ENCODE measurements around the gene CRKL. TPM values are rescaled to one million over a fixed set of nuclear protein-coding genes. Genes with fewer than 3 reads are reported as not detected.
"Not testable (repeated sequence)": the region's sequence is repeated elsewhere in the genome, so short reads cannot be mapped to it uniquely, and the experiment has no call there.

CRKL gene
- total and polyA plus RNA-seq, 3 donors from 2014 or later: 31.9 to 60.2 (median 47.5) TPM

DNA sequence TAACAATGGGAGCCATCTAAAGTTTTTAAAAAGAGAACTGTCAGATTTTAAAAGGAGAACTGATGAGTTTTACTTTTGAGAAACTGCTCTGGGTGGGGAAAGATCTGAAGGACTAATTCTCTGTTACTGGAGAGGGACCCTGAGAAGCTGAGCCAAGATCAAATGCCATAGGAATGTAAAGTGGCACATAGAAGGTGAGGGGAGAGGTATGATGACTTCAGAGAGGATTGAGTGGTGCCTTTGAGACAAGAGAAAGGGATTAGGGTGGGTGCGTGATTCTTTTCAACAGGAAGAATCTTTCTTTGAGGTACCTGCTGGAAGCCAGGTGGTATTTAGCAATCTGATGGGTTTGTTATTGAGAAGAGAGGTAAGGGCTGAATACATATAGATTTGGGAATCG lies 9.0 kb downstream of the CRKL start:
- H3K4me3 ChIP-seq: no peak overlapping the region
- TF ChIP-seq POLR2A (IDR thresholded peaks at IDR 0.05): no peak
- TF ChIP-seq, protein P1, sequence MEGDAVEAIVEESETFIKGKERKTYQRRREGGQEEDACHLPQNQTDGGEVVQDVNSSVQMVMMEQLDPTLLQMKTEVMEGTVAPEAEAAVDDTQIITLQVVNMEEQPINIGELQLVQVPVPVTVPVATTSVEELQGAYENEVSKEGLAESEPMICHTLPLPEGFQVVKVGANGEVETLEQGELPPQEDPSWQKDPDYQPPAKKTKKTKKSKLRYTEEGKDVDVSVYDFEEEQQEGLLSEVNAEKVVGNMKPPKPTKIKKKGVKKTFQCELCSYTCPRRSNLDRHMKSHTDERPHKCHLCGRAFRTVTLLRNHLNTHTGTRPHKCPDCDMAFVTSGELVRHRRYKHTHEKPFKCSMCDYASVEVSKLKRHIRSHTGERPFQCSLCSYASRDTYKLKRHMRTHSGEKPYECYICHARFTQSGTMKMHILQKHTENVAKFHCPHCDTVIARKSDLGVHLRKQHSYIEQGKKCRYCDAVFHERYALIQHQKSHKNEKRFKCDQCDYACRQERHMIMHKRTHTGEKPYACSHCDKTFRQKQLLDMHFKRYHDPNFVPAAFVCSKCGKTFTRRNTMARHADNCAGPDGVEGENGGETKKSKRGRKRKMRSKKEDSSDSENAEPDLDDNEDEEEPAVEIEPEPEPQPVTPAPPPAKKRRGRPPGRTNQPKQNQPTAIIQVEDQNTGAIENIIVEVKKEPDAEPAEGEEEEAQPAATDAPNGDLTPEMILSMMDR (IDR thresholded peaks at IDR 0.05): no peak
- H3K27ac ChIP-seq: no peak overlapping the region
- no peaks in the 10 kb centered on the region for H3K36me3 ChIP-seq (ENCODE audit: low read depth, missing control alignments)
- H3K4me1 ChIP-seq: peaks cover 7% of the 10 kb centered on the region
- 93 to 96% methylated on average over 2 of the region's 2 CpGs for WGBS, 2 donors
- intact Hi-C loops (cut with DNase I; ENCODE audit: low total_unique reads): no loop called here
- no peaks in the 10 kb centered on the region for H3K27me3 ChIP-seq
- no peaks in the 10 kb centered on the region for H3K9me3 ChIP-seq
- no peak for DNase-seq

DNA sequence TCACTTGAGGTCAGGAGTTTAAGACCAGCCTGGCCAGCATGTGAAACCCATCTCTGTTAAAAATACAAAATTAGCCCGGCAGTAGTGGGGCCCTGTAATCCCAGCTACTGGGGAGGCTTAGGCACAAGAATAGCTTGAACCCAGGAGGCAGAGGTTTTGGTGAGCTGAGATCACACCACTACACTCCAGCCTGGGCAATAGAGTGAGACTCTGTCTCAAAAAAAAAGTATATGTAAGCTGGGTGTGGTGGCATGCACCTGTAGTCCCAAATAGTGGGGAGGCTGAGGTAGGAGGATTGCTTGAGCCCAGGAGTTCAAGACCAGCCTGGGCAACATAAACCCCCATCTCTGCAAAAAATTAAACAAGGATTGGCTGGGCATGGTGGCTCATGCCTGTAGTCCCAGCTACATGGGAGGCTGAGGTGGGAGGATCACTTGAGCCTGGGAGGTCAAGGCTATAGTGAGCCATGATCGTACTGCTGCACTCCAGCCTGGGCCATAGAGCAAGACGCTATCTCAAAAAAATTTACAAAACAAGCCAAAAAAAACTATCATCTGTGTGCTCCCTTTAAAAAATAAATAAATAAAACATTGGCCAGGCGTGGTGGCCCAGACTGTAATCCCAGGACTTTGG lies 10.8 kb downstream of the CRKL start:
- intact Hi-C loops (cut with DNase I; ENCODE audit: low total_unique reads): no loop called here
- no peaks in the 10 kb centered on the region for H3K27me3 ChIP-seq
- no peak for TF ChIP-seq POLR2A (IDR thresholded peaks at IDR 0.05)
- TF ChIP-seq, protein P1 (IDR thresholded peaks at IDR 0.05): no peak
- no peak overlapping the region for H3K4me3 ChIP-seq
- no peak overlapping the region for H3K27ac ChIP-seq
- 51 to 53% methylated on average over 4 of the region's 4 CpGs for WGBS, 2 donors
- H3K9me3 ChIP-seq: no peaks in the 10 kb centered on the region
- no peaks in the 10 kb centered on the region for H3K36me3 ChIP-seq (ENCODE audit: low read depth, missing control alignments)
- no peak for DNase-seq
- H3K4me1 ChIP-seq: no peaks in the 10 kb centered on the region

DNA sequence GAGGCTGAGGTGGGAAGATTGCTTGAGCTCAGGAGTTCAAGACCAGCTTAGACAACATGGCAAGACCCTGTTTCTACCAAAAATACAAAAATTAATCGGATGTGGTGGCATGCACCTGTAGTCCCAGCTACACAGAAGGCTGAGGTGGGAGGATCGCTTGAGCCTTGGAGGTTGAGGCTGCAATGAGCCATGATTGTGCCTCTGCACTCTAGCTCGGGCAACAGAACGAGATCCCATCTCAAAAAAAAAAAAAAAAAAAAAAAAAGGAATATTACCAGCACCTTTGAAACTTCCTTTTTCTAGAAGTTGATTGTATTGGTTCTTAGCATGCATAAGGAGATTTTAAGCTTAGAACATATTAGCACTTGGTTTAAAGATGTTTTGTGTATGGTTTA lies 11.4 kb downstream of the CRKL start:
- H3K9me3 ChIP-seq: no peaks in the 10 kb centered on the region
- H3K27me3 ChIP-seq: no peaks in the 10 kb centered on the region
- H3K4me3 ChIP-seq: no peak overlapping the region
- intact Hi-C loops (cut with DNase I; ENCODE audit: low total_unique reads): no loop called here
- no peak for DNase-seq
- TF ChIP-seq, protein P1 (IDR thresholded peaks at IDR 0.05): no peak
- no peak for TF ChIP-seq POLR2A (IDR thresholded peaks at IDR 0.05)
- H3K4me1 ChIP-seq: no peaks in the 10 kb centered on the region
- no peak overlapping the region for H3K27ac ChIP-seq
- no peaks in the 10 kb centered on the region for H3K36me3 ChIP-seq (ENCODE audit: low read depth, missing control alignments)
- WGBS, 2 donors: 87 to 94% methylated on average over 4 of the region's 4 CpGs

DNA sequence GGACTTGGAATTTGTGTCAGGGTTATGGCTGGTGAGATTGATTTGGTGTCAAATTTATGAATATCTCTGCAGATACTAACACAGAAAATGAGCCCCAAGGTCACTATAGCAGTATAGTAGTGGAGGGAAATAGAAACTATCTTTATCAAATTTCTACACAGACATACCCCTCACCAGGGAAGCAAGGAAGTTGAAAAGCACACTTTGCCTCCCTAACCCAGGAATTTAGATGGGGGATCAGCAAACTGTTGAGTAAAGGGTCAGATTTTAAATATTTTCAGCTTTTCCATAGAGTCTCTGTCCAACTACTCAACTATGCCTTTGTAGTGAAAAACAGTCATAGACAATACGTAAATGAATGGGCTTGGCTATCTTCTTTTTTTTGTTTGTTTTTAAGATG lies 12.8 kb downstream of the CRKL start:
- Histone ChIP-seq H3K27me3 (no peaks in the 10 kb centered on the region), H3K4me3 (no peak overlapping the region), H3K4me1 (no peaks in the 10 kb centered on the region), H3K36me3 (ENCODE audit: low read depth, missing control alignments) (no peaks in the 10 kb centered on the region), H3K27ac (no peak overlapping the region), H3K9me3 (no peaks in the 10 kb centered on the region)
- DNase-seq: no peak
- WGBS, 2 donors: 73 to 74% methylated on average over 1 of the region's 1 CpG
- intact Hi-C loops (cut with DNase I; ENCODE audit: low total_unique reads): no loop called here
- TF ChIP-seq, protein P1 (IDR thresholded peaks at IDR 0.05): no peak
- no peak for TF ChIP-seq POLR2A (IDR thresholded peaks at IDR 0.05)

DNA sequence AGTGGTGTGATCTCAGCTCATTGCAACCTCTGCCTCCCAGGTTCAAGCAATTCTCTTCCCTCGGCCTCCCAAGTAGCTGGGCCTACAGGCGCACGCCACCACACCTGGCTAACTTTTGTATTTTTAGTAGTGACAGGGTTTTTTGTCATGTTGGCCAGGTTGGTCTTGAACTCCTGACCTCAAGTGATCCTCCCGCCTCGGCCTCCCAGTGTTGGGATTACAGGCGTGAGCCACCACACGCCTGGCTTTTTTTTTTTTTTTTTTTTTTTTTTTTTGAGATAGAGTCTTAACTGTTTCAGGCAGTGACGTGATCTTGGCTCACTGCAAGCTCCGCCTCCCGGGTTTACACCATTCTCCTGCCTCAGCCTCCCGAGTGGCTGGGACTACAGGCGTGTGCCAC lies 13.2 kb downstream of the CRKL start:
- H3K27me3 ChIP-seq; intact Hi-C loops (cut with DNase I; ENCODE audit: low total_unique reads); H3K9me3 ChIP-seq; H3K4me3 ChIP-seq; H3K27ac ChIP-seq; H3K36me3 ChIP-seq (ENCODE audit: low read depth, missing control alignments); H3K4me1 ChIP-seq; DNase-seq: not testable (repeated sequence)
- 95 to 97% methylated on average over 12 of the region's 12 CpGs for WGBS, 2 donors

All from testis (tissue), 3 donors.